ENCODE measurements around the gene MMP25. TPM values are rescaled to one million over a fixed set of nuclear protein-coding genes. Genes with fewer than 3 reads are reported as not detected.

The MMP25 gene
- total and polyA plus RNA-seq, 7 experiments from 2014 or later: 0.64 to 64.4 (median 0.93) TPM

DNA sequence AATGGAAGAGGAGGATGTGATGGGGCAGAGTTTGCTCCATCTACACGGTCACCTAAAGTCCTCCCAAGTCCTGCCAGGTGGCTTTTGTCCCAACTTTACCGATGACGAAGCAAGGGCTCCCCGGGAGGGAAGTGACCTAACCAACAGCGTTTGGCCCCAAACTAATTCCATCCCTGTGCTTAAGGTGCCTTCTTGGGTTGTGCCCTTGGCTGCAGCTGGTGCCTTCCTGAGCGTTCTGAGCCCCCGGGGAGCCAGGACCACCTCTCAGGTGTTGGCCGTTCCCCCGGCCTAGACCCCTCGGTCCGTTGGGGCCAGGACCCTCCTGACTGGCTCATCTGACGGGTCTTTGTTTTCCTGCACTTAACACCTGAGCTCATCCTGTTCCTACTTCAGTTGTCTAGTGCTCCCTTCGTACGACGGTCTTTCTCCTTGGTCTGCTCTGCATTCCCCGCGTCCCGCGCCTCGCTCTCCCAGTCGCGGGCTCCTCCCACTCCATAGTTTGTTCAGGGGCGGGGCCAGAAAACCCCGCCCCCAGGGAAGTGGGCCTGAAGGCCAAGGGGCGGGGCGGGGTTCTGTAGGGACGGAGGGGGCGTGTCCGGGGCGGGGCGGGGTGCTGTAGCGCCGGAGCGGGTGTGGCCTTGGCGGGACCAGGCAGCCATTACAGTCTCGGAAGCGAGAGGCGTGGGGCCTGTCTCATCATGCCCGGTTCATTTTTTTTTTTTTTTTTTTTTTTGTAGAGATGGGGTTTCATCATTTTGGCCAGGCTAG lies 53.6 kb downstream of the MMP25 start:
- peak; percentile 67 to 94 (median 75) for DNase-seq
- POLR2A ChIA-PET: interaction anchor here (1.1 to 8.3 kb wide), 7 partner anchors 12 to 59 kb away, joined by 4 to 95 read pairs (median 25); partner anchors contain the start of genes IL32 and ZNF213
- Histone ChIP-seq H3K27me3 (ENCODE audit: control insufficient read depth in 2 of 2, insufficient read depth in 2 of 2, low read length in 2 of 2) (no peaks in the 10 kb centered on the region), H3K4me3 (ENCODE audit: low read length) (peak overlapping the region; percentile 46), H3K27ac (ENCODE audit: low read depth, low read length) (peak overlapping the region; percentile 35), H3K36me3 (ENCODE audit: control insufficient read depth in 2 of 3, insufficient read depth in 3 of 3, low read length in 3 of 3) (no peaks in the 10 kb centered on the region), H3K9me3 (ENCODE audit: control insufficient read depth in 2 of 3, low read length in 3 of 3) (no peaks in the 10 kb centered on the region), H3K4me1 (ENCODE audit: control insufficient read depth in 2 of 2, insufficient read depth in 2 of 2, low read length in 2 of 2) (peaks cover 25 to 31% of the 10 kb centered on the region in 2 donors)
- Mint-ChIP-seq H3K36me3 (peaks cover 0 to 3% (median 0%) of the 10 kb centered on the region in 5 donors), H3K4me3 (peak overlapping the region; percentile 71 to 98 (median 82)), H3K9me3 (no peaks in the 10 kb centered on the region), H3K4me1 (peaks cover 27 to 65% (median 54%) of the 10 kb centered on the region in 7 donors), H3K27ac (peak overlapping the region; percentile 74 to 93 (median 86)), H3K27me3 (no peaks in the 10 kb centered on the region)
- peak; percentile 94 for ATAC-seq
- intact Hi-C loops (cut with micrococcal nuclease): loop anchor here (1.0 to 2.0 kb wide), 7 partner anchors 24 to 97 kb away; no protein-coding TSS in a partner anchor
- CTCF ChIA-PET: interaction anchor here (0.6 to 15.4 kb wide), 6 partner anchors 24 to 427 kb away, joined by 3 to 233 read pairs (median 4); partner anchors contain the start of gene ZNF213

DNA sequence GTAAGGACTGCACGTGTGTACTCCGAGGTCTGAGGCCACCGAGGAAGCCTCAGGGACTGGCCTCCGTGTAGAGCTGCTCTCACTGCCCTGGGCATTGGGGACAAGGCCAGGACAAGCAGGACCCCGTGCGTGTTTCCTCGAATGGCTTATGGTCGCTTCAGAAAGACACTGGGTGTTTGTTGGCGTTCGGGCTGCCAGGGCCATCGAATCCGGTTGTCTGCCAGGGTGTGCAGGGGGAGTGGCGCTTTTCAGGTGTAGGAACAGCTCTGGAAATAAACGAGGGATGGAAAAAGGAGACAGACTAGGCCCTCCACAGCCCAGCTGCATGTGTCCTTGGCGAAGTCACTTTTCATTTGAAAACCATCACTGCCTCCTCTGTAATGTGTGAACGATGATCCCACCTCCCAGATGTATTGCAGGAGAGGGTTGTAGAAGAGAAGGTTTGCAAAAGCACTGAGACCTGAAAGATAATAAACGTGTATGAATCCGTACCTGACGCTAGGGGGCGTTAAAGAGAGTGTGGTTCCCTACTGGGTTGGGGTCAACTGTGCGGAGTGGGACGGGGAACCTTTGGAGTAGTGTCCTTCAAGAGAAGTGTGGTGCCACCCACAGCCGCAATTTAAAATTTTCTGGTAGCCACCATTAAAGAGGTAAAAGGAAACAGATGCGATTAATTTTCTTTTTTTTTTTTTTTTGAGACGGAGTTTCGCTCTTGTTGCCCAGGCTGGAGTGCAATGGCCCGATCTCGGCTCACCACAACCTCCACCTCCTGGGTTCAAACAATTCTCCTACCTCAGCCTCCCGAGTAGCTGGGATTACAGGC lies 54.9 kb downstream of the MMP25 start:
- Mint-ChIP-seq H3K36me3 (peaks cover 0 to 3% (median 0%) of the 10 kb centered on the region in 5 donors), H3K9me3 (no peaks in the 10 kb centered on the region), H3K27ac (peak overlapping the region; percentile 69 to 93 (median 87)), H3K4me1 (peaks cover 28 to 65% (median 55%) of the 10 kb centered on the region in 7 donors), H3K4me3 (peak overlapping the region; percentile 71 to 93 (median 86)), H3K27me3 (no peaks in the 10 kb centered on the region)
- Histone ChIP-seq H3K27me3 (ENCODE audit: control insufficient read depth in 2 of 2, insufficient read depth in 2 of 2, low read length in 2 of 2) (no peaks in the 10 kb centered on the region), H3K36me3 (ENCODE audit: control insufficient read depth in 2 of 3, insufficient read depth in 3 of 3, low read length in 3 of 3) (no peaks in the 10 kb centered on the region), H3K9me3 (ENCODE audit: control insufficient read depth in 2 of 3, low read length in 3 of 3) (no peaks in the 10 kb centered on the region), H3K4me3 (ENCODE audit: low read length) (peak overlapping the region; percentile 35), H3K27ac (ENCODE audit: low read depth, low read length) (peak overlapping the region; percentile 15), H3K4me1 (ENCODE audit: control insufficient read depth in 2 of 2, insufficient read depth in 2 of 2, low read length in 2 of 2) (peaks cover 19 to 28% of the 10 kb centered on the region in 2 donors)
- ChIA-PET POLR2A (interaction anchor here (0.7 to 8.3 kb wide), 14 partner anchors 8 to 399 kb away, joined by 3 to 95 read pairs (median 4); partner anchors contain the start of genes CLUAP1, IL32, ZNF205 and ZNF213), CTCF (interaction anchor here (0.7 to 15.4 kb wide), 8 partner anchors 8 to 42 kb away, joined by 3 to 233 read pairs (median 4); partner anchors contain the start of genes IL32 and ZNF213)
- ATAC-seq: no peak
- DNase-seq: peak in 7 of 9 donors; percentile 43 to 63 (median 49)
- intact Hi-C loops (cut with micrococcal nuclease): loop anchor here (1.0 to 2.0 kb wide), 3 partner anchors 28 to 58 kb away; no protein-coding TSS in a partner anchor

DNA sequence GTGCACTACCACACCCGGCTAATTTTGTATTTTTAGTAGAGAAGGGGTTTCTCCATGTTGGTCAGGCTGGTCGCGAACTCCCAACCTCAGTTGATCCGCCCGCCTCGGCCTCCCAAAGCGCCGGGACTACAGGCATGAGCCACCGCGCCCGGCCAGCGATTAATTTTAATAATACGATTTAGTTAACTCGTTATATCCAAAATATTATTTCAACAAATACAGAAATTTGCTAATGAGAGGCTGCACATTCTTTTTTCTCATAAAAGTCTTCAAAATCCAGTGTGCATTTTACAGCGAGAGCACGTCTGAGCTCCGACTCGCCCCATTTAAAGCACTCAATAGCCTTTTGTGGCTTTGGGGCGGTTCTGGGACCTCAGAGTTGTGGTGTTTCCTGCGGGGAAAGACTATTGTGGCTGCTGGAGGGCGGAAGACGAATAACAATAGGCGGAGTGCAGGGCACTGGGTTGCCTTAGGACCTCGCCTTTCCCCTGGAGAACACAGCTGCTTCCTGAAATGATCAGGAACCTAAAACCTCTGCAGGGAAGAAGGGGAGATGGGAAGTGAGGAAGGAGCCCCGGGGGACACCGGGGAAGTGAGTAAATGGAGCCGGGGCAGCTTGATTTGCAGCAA lies 55.6 kb downstream of the MMP25 start:
- H3K36me3 Mint-ChIP-seq: peaks cover 0 to 3% (median 0%) of the 10 kb centered on the region in 5 donors
- ATAC-seq (no peak), DNase-seq (peak in 2 of 9 donors; percentile 22 to 41)
- ChIA-PET CTCF (interaction anchor here (0.6 to 15.4 kb wide), 12 partner anchors 9 to 52 kb away, joined by 3 to 233 read pairs (median 4); partner anchors contain the start of genes IL32 and ZNF213), POLR2A (interaction anchor here (0.7 to 8.3 kb wide), 15 partner anchors 9 to 399 kb away, joined by 3 to 95 read pairs (median 4); partner anchors contain the start of genes CLUAP1, IL32, ZNF205 and ZNF213)
- peak overlapping the region; percentile 80 to 93 (median 86) for H3K4me3 Mint-ChIP-seq
- H3K9me3 Mint-ChIP-seq: no peaks in the 10 kb centered on the region
- no peaks in the 10 kb centered on the region for H3K27me3 ChIP-seq (ENCODE audit: control insufficient read depth in 2 of 2, insufficient read depth in 2 of 2, low read length in 2 of 2)
- H3K4me1 ChIP-seq (ENCODE audit: control insufficient read depth in 2 of 2, insufficient read depth in 2 of 2, low read length in 2 of 2): peaks cover 17 to 31% of the 10 kb centered on the region in 2 donors
- H3K27ac ChIP-seq (ENCODE audit: low read depth, low read length): peak overlapping the region; percentile 15
- H3K4me1 Mint-ChIP-seq: peaks cover 30 to 67% (median 57%) of the 10 kb centered on the region in 7 donors
- no peaks in the 10 kb centered on the region for H3K27me3 Mint-ChIP-seq
- intact Hi-C loops (cut with micrococcal nuclease): loop anchor here (1.0 to 2.0 kb wide), 3 partner anchors 27 to 57 kb away; no protein-coding TSS in a partner anchor
- H3K4me3 ChIP-seq (ENCODE audit: low read length): peak overlapping the region; percentile 27
- H3K36me3 ChIP-seq (ENCODE audit: control insufficient read depth in 2 of 3, insufficient read depth in 3 of 3, low read length in 3 of 3): no peaks in the 10 kb centered on the region
- H3K9me3 ChIP-seq (ENCODE audit: control insufficient read depth in 2 of 3, low read length in 3 of 3): no peaks in the 10 kb centered on the region
- peak overlapping the region; percentile 69 to 93 (median 89) for H3K27ac Mint-ChIP-seq

DNA sequence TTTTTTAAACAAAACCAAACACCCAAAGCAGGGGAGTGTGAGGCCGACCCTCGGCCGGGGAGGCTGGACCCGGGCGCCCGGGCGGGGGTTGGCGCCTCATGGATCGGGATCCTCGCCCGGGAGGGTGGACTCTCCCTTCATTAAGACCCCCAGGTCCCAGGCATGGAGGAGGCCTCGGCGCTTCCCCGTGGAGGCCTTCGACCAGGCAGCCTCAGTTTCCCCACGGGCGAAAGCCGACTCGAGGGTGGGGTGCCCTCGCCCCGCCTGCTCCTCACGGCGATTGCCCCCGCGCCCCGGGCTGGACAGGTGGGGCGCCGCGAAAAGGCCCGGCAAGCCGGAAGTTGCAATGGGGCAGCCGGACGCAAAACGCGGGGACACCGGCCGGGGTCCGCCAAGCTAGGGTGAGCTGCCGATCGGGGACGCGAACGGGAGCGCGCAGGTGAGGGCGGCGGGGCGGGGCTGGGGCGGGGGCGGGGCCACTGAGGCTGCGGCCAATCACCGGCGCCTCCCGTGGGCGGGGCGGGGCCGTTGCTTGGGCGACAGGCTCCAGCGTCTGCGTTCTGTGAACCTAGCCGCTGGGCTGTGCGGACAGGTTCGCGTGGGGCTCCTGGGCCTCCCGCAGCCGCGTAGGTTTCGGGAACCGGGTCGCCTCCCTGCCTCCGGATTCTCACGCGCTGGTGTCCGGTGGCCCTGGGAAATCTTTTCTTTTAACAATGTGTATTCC lies 60.0 kb downstream of the MMP25 start:
- Histone ChIP-seq H3K4me1 (ENCODE audit: control insufficient read depth in 2 of 2, insufficient read depth in 2 of 2, low read length in 2 of 2) (peaks cover 13 to 23% of the 10 kb centered on the region in 2 donors), H3K27ac (ENCODE audit: low read depth, low read length) (peak overlapping the region; percentile 89), H3K4me3 (ENCODE audit: low read length) (peak overlapping the region; percentile 76), H3K9me3 (ENCODE audit: control insufficient read depth in 2 of 3, low read length in 3 of 3) (no peaks in the 10 kb centered on the region), H3K27me3 (ENCODE audit: control insufficient read depth in 2 of 2, insufficient read depth in 2 of 2, low read length in 2 of 2) (no peaks in the 10 kb centered on the region), H3K36me3 (ENCODE audit: control insufficient read depth in 2 of 3, insufficient read depth in 3 of 3, low read length in 3 of 3) (no peaks in the 10 kb centered on the region)
- intact Hi-C loops (cut with micrococcal nuclease): loop anchor here (1.0 to 2.0 kb wide), 6 partner anchors 10 to 78 kb away; no protein-coding TSS in a partner anchor
- H3K9me3 Mint-ChIP-seq: no peaks in the 10 kb centered on the region
- peak overlapping the region; percentile 83 to 94 (median 87) for H3K4me3 Mint-ChIP-seq
- ATAC-seq: peak; percentile 97
- H3K36me3 Mint-ChIP-seq: peaks cover 0 to 3% (median 0%) of the 10 kb centered on the region in 5 donors
- peaks cover 26 to 45% (median 35%) of the 10 kb centered on the region in 7 donors for H3K4me1 Mint-ChIP-seq
- ChIA-PET CTCF (interaction anchor here (1.6 to 15.4 kb wide), 2 partner anchors 14 to 23 kb away, joined by 3 to 233 read pairs; partner anchors contain the start of gene ZNF213), POLR2A (interaction anchor here (0.8 to 2.4 kb wide), 11 partner anchors 8 to 52 kb away, joined by 3 to 17 read pairs (median 5); partner anchors contain the start of genes IL32 and ZNF213)
- DNase-seq: peak; percentile 77 to 92 (median 85)
- peak overlapping the region; percentile 82 to 96 (median 92) for H3K27ac Mint-ChIP-seq
- peaks cover 0 to 7% (median 0%) of the 10 kb centered on the region in 5 donors for H3K27me3 Mint-ChIP-seq
